Fibroblast of villous mesenchyme (primary cell): ENCODE data around the gene OR2G2. TPM values are rescaled to one million over a fixed set of nuclear protein-coding genes. Genes with fewer than 3 reads are reported as not detected.

ENCODE experiments used
- DNase-seq: peaks from one replicate; pipeline ENCODE4 v3.0.0-alpha.2; 2010; ENCODE audit warnings: low read depth
- H3K4me3 ChIP-seq: 2 replicates; pipeline ENCODE4 v1.5.1; 2011; ENCODE audit warnings: low read depth, mild to moderate bottlenecking, low read length
- CTCF ChIP-seq: IDR thresholded peaks from 2 replicates; pipeline ENCODE4 v1.5.1; 2012; ENCODE audit warnings: low read depth, mild to moderate bottlenecking, low read length; ENCODE audit not compliant: insufficient read depth
- total RNA-seq: library from RNA; depleted of rRNA; stranded (reverse); fragments of >200 nt; gene quantifications from 2 replicates; pipeline ENCODE4 v1.2.3, GENCODE V29; 2012

Gene OR2G2
- total RNA-seq, 1 donor: not detected

DNA sequence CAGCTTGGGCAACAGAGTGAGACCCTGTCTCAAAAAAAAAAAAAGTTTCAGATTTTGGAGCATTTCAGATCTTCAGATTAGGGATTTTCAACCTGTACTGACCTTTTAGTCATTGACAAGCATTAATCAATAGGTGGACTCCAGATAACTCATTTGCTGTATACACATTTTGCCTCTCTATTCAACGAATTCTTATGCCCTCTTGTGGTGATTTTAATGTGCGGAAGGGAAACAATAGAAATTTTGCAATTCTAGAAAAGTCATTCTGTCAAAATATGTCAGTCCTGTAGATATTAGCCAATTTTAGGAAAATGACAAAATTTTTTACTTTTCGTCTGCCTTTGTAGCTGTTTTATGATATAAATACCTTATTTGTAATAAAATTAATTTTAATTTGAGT, 11.6 kb upstream of the OR2G2 start:
- TF ChIP-seq CTCF: peak; percentile 45
- peak; percentile 11 for DNase-seq
- H3K4me3 ChIP-seq: no peak overlapping the region

- DNase-seq: no peak
- no peak overlapping the region for H3K4me3 ChIP-seq
- no peak for TF ChIP-seq CTCF
Measured at GRCh38 chr1:247578946-247579460, 9.2 kb upstream of the OR2G2 start.

DNA sequence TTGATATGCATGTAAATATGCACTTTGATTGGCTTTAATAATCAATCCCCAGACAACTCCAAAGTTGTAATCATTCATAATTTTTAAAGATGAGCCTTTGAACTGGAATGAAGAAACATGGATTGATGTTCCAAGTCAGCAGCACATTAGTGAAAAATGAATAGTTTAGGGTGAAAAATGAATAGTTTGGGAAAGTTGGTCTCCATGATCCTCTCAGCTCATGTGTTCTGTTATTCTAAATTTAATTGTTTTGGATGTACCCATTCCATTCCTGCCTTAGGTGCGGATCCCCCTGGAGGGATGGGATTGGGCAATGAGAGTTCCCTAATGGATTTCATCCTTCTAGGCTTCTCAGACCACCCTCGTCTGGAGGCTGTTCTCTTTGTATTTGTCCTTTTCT, 17.1 kb downstream of the OR2G2 start, which contains the start of gene OR2G3:
Gene OR2G3, plus strand, starts transcription at position 301 of the 400 bp plus-strand sequence. Its CDS starts 0 bp downstream, at position 301.
- no peak for DNase-seq
- no peak for TF ChIP-seq CTCF

DNA sequence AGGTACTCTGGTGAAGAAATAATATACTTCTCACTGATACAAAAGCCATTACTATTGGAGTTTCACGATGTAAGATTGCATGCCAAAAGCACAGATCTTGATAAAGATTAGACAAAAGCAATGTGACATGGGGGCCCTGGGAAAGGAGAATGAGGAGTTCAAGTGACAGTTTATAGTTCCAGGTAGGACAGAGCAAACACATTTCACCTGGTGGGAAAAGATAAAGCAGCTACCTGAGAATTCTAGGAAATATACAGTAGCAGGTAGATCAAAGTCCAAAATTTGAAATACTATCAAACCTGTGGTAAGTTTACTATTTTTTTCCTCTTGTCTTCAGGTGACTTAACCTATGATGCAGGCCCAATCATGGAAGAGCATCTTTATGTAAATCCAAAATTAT, 25.2 kb downstream of the OR2G2 start:
- DNase-seq: no peak
- H3K4me3 ChIP-seq: no peak overlapping the region
- TF ChIP-seq CTCF: no peak

More for the DNA sequence above, 17.1 kb downstream of the OR2G2 start, which contains the start of gene OR2G3:
- H3K4me3 ChIP-seq: no peak within 1 kb of the TSS

- no peak for DNase-seq
- no peak for TF ChIP-seq CTCF
- H3K4me3 ChIP-seq: no peak overlapping the region
Measured at GRCh38 chr1:247614625-247615024, 26.5 kb downstream of the OR2G2 start.

DNA sequence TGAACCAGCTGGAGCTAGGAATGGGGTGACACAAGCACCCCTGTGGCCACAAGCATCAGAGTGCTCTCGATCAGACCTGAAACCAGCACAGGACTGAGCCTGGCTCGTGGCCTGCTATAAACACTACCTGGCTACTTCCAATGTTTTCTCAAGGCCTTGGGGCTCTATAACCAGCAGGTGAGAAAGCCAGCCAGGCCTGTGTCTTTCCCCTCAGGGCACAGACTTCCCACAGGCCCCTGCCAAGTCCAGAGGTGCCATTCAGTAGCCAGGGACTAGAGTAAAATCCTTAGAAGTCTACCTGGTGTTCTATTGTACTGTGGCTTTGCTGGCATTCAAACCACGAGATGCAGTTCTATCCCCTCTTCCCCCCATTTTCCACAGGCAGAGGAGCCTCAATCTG, 39.8 kb downstream of the OR2G2 start:
- no peak for DNase-seq
- H3K4me3 ChIP-seq: no peak overlapping the region
- TF ChIP-seq CTCF: no peak

DNA sequence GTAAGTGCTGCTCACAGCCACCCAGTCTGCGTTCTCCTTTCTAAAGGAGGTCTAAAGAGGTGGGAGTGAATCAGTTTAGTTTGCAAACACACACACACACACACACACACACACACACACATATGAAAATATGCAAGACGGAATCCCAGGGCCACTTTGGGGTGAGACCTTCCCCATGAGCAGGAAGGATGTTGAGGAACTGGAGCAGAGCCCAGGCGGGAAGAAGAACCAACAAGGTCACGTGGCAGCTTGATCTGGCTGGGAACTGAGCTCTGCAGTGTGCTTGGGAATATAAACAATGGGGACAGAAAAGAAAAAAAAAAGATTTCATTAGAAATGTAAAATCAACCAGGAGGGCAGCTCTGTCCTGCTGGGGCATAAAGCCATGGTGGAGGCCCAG, 49.9 kb downstream of the OR2G2 start:
- H3K4me3 ChIP-seq: no peak overlapping the region
- DNase-seq: no peak
- TF ChIP-seq CTCF: no peak
